H9 (cell line): ENCODE data around the gene MICB. TPM values are rescaled to one million over a fixed set of nuclear protein-coding genes. Genes with fewer than 3 reads are reported as not detected.

Source experiments
- DNase-seq: peaks from one replicate; pipeline ENCODE4 v3.0.0-alpha.2; 2017
- H2AFZ ChIP-seq: one replicate; pipeline ENCODE4 v1.6.1; 2013; ENCODE audit warnings: mild to moderate bottlenecking, low read length, control low read depth, moderate library complexity
- H2AK5ac ChIP-seq: 2 replicates; pipeline ENCODE4 v1.6.1; 2013; ENCODE audit warnings: low read length, control low read depth, mixed read lengths; ENCODE audit not compliant: insufficient read length
- H2BK120ac ChIP-seq: one replicate; pipeline ENCODE4 v1.6.1; 2013; ENCODE audit warnings: low read depth, mild to moderate bottlenecking, low read length, control low read depth, inconsistent platforms; ENCODE audit not compliant: poor library complexity, severe bottlenecking
- H2BK12ac ChIP-seq: 2 replicates; pipeline ENCODE4 v1.6.1; 2013; ENCODE audit warnings: low read length, control low read depth, mixed read lengths, low read depth; ENCODE audit not compliant: insufficient read length
- H2BK15ac ChIP-seq: 2 replicates; pipeline ENCODE4 v1.6.1; 2013; ENCODE audit warnings: low read depth, low read length, control low read depth
- H2BK20ac ChIP-seq: one replicate; pipeline ENCODE4 v1.6.1; 2013; ENCODE audit warnings: low read depth, mild to moderate bottlenecking, low read length, control low read depth, inconsistent platforms; ENCODE audit not compliant: poor library complexity, severe bottlenecking
- H2BK5ac ChIP-seq: 2 replicates; pipeline ENCODE4 v1.6.1; 2013; ENCODE audit warnings: low read length, control low read depth, mixed read lengths; ENCODE audit not compliant: insufficient read length
- H3K14ac ChIP-seq: 2 replicates; pipeline ENCODE4 v1.6.1; 2013; ENCODE audit warnings: low read length, control low read depth; ENCODE audit not compliant: insufficient read depth
- H3K18ac ChIP-seq: 2 replicates; pipeline ENCODE4 v1.6.1; 2013; ENCODE audit warnings: low read depth, mild to moderate bottlenecking, mixed read lengths, low read length, control low read depth; ENCODE audit not compliant: insufficient read length
- H3K23ac ChIP-seq: 2 replicates; pipeline ENCODE4 v1.6.1; 2013; ENCODE audit warnings: low read length, control low read depth, mixed read lengths, low read depth; ENCODE audit not compliant: insufficient read length
- H3K23me2 ChIP-seq: 2 replicates; pipeline ENCODE4 v1.6.1; 2013; ENCODE audit warnings: low read depth, mild to moderate bottlenecking, mixed read lengths, low read length, control low read depth; ENCODE audit not compliant: insufficient read length, poor library complexity, severe bottlenecking
- H3K27ac ChIP-seq: 2 replicates; pipeline ENCODE4 v1.5.1; 2013; ENCODE audit warnings: low read length, control low read depth, mixed read lengths, low read depth; ENCODE audit not compliant: insufficient read length
- H3K27me3 ChIP-seq: 2 replicates; pipeline ENCODE4 v1.6.1; 2013; ENCODE audit warnings: low read length, control low read depth, inconsistent platforms; ENCODE audit not compliant: insufficient read depth
- H3K4ac ChIP-seq: 2 replicates; pipeline ENCODE4 v1.6.1; 2013; ENCODE audit warnings: low read depth, mild to moderate bottlenecking, control low read depth, inconsistent platforms, low read length, moderate library complexity
- H3K4me1 ChIP-seq: 2 replicates; pipeline ENCODE4 v1.6.1; 2013; ENCODE audit warnings: low read length, control low read depth, inconsistent platforms; ENCODE audit not compliant: insufficient read depth
- H3K4me2 ChIP-seq: 2 replicates; pipeline ENCODE4 v1.6.1; 2013; ENCODE audit warnings: low read length, control low read depth, mixed read lengths; ENCODE audit not compliant: insufficient read length, insufficient read depth
- H3K56ac ChIP-seq: 2 replicates; pipeline ENCODE4 v1.6.1; 2013; ENCODE audit warnings: low read depth, mild to moderate bottlenecking, mixed read lengths, low read length, control low read depth; ENCODE audit not compliant: insufficient read length
- H3K79me1 ChIP-seq: 2 replicates; pipeline ENCODE4 v1.6.1; 2013; ENCODE audit warnings: low read depth, mild to moderate bottlenecking, moderate library complexity, low read length, control low read depth, inconsistent platforms; ENCODE audit not compliant: insufficient read depth, poor library complexity, severe bottlenecking
- H3K79me2 ChIP-seq: 2 replicates; pipeline ENCODE4 v1.6.1; 2013; ENCODE audit warnings: low read length, control low read depth, inconsistent platforms; ENCODE audit not compliant: insufficient read depth
- H3K9ac ChIP-seq: 2 replicates; pipeline ENCODE4 v1.6.1; 2013; ENCODE audit warnings: low read length, control low read depth, mixed read lengths; ENCODE audit not compliant: insufficient read length; ENCODE audit errors: extremely low read depth
- H3K9me3 ChIP-seq: one replicate; pipeline ENCODE4 v1.6.1; 2013; ENCODE audit warnings: low read depth, low read length, inconsistent platforms; ENCODE audit not compliant: control insufficient read depth
- H3T11ph ChIP-seq: one replicate; pipeline ENCODE4 v1.6.1; 2013; ENCODE audit warnings: mild to moderate bottlenecking, low read length, control low read depth, inconsistent platforms
- H4K20me1 ChIP-seq: one replicate; pipeline ENCODE4 v1.6.1; 2013; ENCODE audit not compliant: control insufficient read depth, insufficient read length, insufficient read depth
- H4K5ac ChIP-seq: 2 replicates; pipeline ENCODE4 v1.6.1; 2013; ENCODE audit warnings: low read depth, mild to moderate bottlenecking, mixed read lengths, low read length, control low read depth; ENCODE audit not compliant: insufficient read length
- H4K8ac ChIP-seq: replicated peaks from 2 replicates; pipeline ENCODE4 v1.6.1; 2013; ENCODE audit warnings: low read length, control low read depth, mixed read lengths, low read depth; ENCODE audit not compliant: insufficient read length
- H4K91ac ChIP-seq: 2 replicates; pipeline ENCODE4 v1.6.1; 2013; ENCODE audit warnings: low read depth, mild to moderate bottlenecking, moderate library complexity, mixed read lengths, low read length, control low read depth; ENCODE audit not compliant: insufficient read length
- H3K27ac Mint-ChIP-seq, 3 experiments: 2 replicates in 2 of 3; 3 replicates in 1 of 3; pipeline ENCODE4 v1.8.0; 2020 to 2021; ENCODE audit warnings: mixed read lengths in 3 of 3, mild to moderate bottlenecking in 1 of 3, moderate library complexity in 1 of 3
- H3K27me3 Mint-ChIP-seq: 2 replicates; pipeline ENCODE4 v1.8.0; 2021; ENCODE audit warnings: low read depth, mild to moderate bottlenecking, moderate library complexity, mixed read lengths
- H3K36me3 Mint-ChIP-seq, 3 experiments: 2 replicates in 2 of 3; 3 replicates in 1 of 3; pipeline ENCODE4 v1.8.0; 2020 to 2021; ENCODE audit warnings: low read depth in 3 of 3, mixed read lengths in 3 of 3; ENCODE audit not compliant: insufficient read depth in 1 of 3
- H3K4me1 Mint-ChIP-seq, 2 experiments: 2 replicates each; pipeline ENCODE4 v1.8.0; 2020; ENCODE audit warnings: mixed read lengths in 2 of 2
- H3K4me3 Mint-ChIP-seq, 2 experiments: 2 replicates in 1 of 2; 3 replicates in 1 of 2; pipeline ENCODE4 v1.8.0; 2020 to 2021; ENCODE audit warnings: mild to moderate bottlenecking in 2 of 2, mixed read lengths in 2 of 2, moderate library complexity in 1 of 2
- H3K9me3 Mint-ChIP-seq, 2 experiments: 2 replicates in 1 of 2; 3 replicates in 1 of 2; pipeline ENCODE4 v1.8.0; 2020; ENCODE audit warnings: mild to moderate bottlenecking in 2 of 2, mixed read lengths in 2 of 2, moderate library complexity in 1 of 2
- WGBS: extraction: QIAGEN DNeasy Blood & Tissue Kit; methylation state at CpG from one replicate; pipeline ENCODE4 v1.1.7; 2013; ENCODE audit warnings: missing lambda C conversion rate, low lambda C conversion rate, mixed read lengths; ENCODE audit not compliant: insufficient read length; ENCODE audit errors: extremely low coverage; 5-methylcytosine and 5-hydroxymethylcytosine counted together
- total RNA-seq: library from RNA; stranded (reverse); gene quantifications from 2 replicates; pipeline ENCODE4 v1.2.1, GENCODE V29; 2021
- TF ChIP-seq, protein P1 (sequence below): fragments of 200-600 bp; sonication (generic); conservative IDR thresholded peaks from 3 replicates; pipeline ENCODE4 v1.8.0; 2021; ENCODE audit warnings: antibody characterized with exemption, mild to moderate bottlenecking

The MICB gene
- total RNA-seq, 1 experiment from 2014 or later: 6.2 TPM

- H4K20me1 ChIP-seq: no peaks in the 10 kb centered on the region
- no peak overlapping the region for H2BK5ac ChIP-seq
- H3K27me3 Mint-ChIP-seq: peaks cover 25% of the 10 kb centered on the region
- H3K4me3 Mint-ChIP-seq: no peak overlapping the region
- no peak overlapping the region for H2BK120ac ChIP-seq
- H4K91ac ChIP-seq: no peak overlapping the region
- no peak overlapping the region for H2BK20ac ChIP-seq
- H2AK5ac ChIP-seq: no peak overlapping the region
- no peak overlapping the region for H2AFZ ChIP-seq
- no peak overlapping the region for H3K14ac ChIP-seq
- no CpG with 5 or more reads among the region's 2 CpGs for WGBS
- no peaks in the 10 kb centered on the region for H3K79me1 ChIP-seq
- H3K27ac ChIP-seq: no peak overlapping the region
- H3K4me2 ChIP-seq: no peak overlapping the region
- no peak overlapping the region for H2BK12ac ChIP-seq
- no peaks in the 10 kb centered on the region for H3K9me3 ChIP-seq
- H2BK15ac ChIP-seq: no peak overlapping the region
- no peak for DNase-seq
- no peak overlapping the region for H3T11ph ChIP-seq
- H3K27ac Mint-ChIP-seq: no peak overlapping the region
- no peak overlapping the region for H3K9ac ChIP-seq
- H3K4ac ChIP-seq: no peak overlapping the region
- no peaks in the 10 kb centered on the region for H3K79me2 ChIP-seq
- H3K9me3 Mint-ChIP-seq: no peaks in the 10 kb centered on the region
- no peaks in the 10 kb centered on the region; a peak in 1 of 7 replicates for H3K36me3 Mint-ChIP-seq
- no peaks in the 10 kb centered on the region for H3K23me2 ChIP-seq
- no peak overlapping the region for H4K5ac ChIP-seq
- H3K56ac ChIP-seq: no peak overlapping the region
- no peaks in the 10 kb centered on the region for H3K4me1 ChIP-seq
- no peak overlapping the region for H3K23ac ChIP-seq
- no peaks in the 10 kb centered on the region for H3K4me1 Mint-ChIP-seq
- H4K8ac ChIP-seq: no peak overlapping the region
- H3K27me3 ChIP-seq: 0 out of 2 replicates have a peak, but pooled peaks cover 2% of the 10 kb centered on the region
- no peak overlapping the region for H3K18ac ChIP-seq
- TF ChIP-seq, protein P1, sequence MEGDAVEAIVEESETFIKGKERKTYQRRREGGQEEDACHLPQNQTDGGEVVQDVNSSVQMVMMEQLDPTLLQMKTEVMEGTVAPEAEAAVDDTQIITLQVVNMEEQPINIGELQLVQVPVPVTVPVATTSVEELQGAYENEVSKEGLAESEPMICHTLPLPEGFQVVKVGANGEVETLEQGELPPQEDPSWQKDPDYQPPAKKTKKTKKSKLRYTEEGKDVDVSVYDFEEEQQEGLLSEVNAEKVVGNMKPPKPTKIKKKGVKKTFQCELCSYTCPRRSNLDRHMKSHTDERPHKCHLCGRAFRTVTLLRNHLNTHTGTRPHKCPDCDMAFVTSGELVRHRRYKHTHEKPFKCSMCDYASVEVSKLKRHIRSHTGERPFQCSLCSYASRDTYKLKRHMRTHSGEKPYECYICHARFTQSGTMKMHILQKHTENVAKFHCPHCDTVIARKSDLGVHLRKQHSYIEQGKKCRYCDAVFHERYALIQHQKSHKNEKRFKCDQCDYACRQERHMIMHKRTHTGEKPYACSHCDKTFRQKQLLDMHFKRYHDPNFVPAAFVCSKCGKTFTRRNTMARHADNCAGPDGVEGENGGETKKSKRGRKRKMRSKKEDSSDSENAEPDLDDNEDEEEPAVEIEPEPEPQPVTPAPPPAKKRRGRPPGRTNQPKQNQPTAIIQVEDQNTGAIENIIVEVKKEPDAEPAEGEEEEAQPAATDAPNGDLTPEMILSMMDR: no peak
Observed at GRCh38 chr6:31472259-31472658, 25.7 kb upstream of the MICB start.
